Common myeloid progenitor, CD34-positive (primary cell): ENCODE data around the gene C2CD3.
"Not testable (repeated sequence)": the region's sequence is repeated elsewhere in the genome, so short reads cannot be mapped to it uniquely, and the experiment has no call there.

Experiments
- CTCF ChIA-PET: fragments of 350-600 bp; sonication (Branson Sonifier 250); formaldehyde crosslinking; loops from one replicate; lab custom pipeline; 2021; ENCODE audit warnings: antibody characterized with exemption; lab: Charles Lee
- POLR2A ChIA-PET: fragments of 350-600 bp; sonication (Branson Sonifier 250); formaldehyde crosslinking; loops from one replicate; lab custom pipeline; 2021; ENCODE audit warnings: antibody characterized with exemption; lab: Charles Lee
- DNase-seq, 3 donors: peaks; one replicate each; pipeline versions ENCODE4 v3.0.0 to v3.0.0-alpha.2; 2013
- H3K27ac ChIP-seq, 2 experiments: 1 replicate in 1 of 2; 2 replicates in 1 of 2; pipeline ENCODE4 v1.7.0; 2013; ENCODE audit warnings: inconsistent platforms in 2 of 2, low read length in 2 of 2, mild to moderate bottlenecking in 2 of 2, low read depth in 1 of 2, moderate library complexity in 1 of 2; ENCODE audit not compliant: severe bottlenecking in 2 of 2, insufficient read depth in 1 of 2, poor library complexity in 1 of 2
- H3K27me3 ChIP-seq, 5 experiments: replicated peaks in 2 of 5; 1 replicate in 3 of 5; 2 replicates in 2 of 5; pipeline versions ENCODE4 v1.6.1 to v1.7.0; 2013; ENCODE audit warnings: low read length in 4 of 5, mild to moderate bottlenecking in 2 of 5, moderate library complexity in 2 of 5, inconsistent platforms in 1 of 5; ENCODE audit not compliant: insufficient read depth in 5 of 5, control insufficient read depth in 4 of 5
- H3K36me3 ChIP-seq, 4 experiments: 1 replicate in 2 of 4; 2 replicates in 2 of 4; pipeline versions ENCODE4 v1.6.1 to v1.7.0; 2013; ENCODE audit warnings: low read length in 3 of 4, control low read depth in 1 of 4, mild to moderate bottlenecking in 1 of 4; ENCODE audit not compliant: control insufficient read depth in 4 of 4, insufficient read depth in 4 of 4
- H3K4me1 ChIP-seq, 4 experiments: 1 replicate in 3 of 4; 2 replicates in 1 of 4; pipeline versions ENCODE4 v1.6.1 to v1.7.1; 2013; ENCODE audit warnings: low read length in 3 of 4, mild to moderate bottlenecking in 3 of 4, control low read depth in 1 of 4, inconsistent platforms in 1 of 4, moderate library complexity in 1 of 4; ENCODE audit not compliant: control insufficient read depth in 4 of 4, insufficient read depth in 4 of 4; ENCODE audit errors: control extremely low read depth in 1 of 4
- H3K4me3 ChIP-seq, 7 experiments: 1 replicate in 4 of 7; 2 replicates in 3 of 7; pipeline versions ENCODE4 v1.5.1 to v1.7.0; 2013; ENCODE audit warnings: mild to moderate bottlenecking in 7 of 7, low read length in 6 of 7, moderate library complexity in 6 of 7, inconsistent platforms in 2 of 7, low read depth in 2 of 7, control low read depth in 1 of 7; ENCODE audit not compliant: insufficient read depth in 4 of 7, control insufficient read depth in 1 of 7; ENCODE audit errors: extremely low read depth in 1 of 7
- H3K9me3 ChIP-seq, 5 experiments: 1 replicate in 4 of 5; 2 replicates in 1 of 5; pipeline versions ENCODE4 v1.6.1 to v1.7.1; 2013; ENCODE audit warnings: low read length in 4 of 5, mild to moderate bottlenecking in 2 of 5, inconsistent platforms in 1 of 5, low read depth in 1 of 5, moderate library complexity in 1 of 5; ENCODE audit not compliant: control insufficient read depth in 4 of 5, insufficient read depth in 2 of 5; ENCODE audit errors: control extremely low read depth in 1 of 5
- WGBS: methylation state at CpG from one replicate; pipeline ENCODE4 v1.1.5; 2013; ENCODE audit not compliant: insufficient coverage; 5-methylcytosine and 5-hydroxymethylcytosine counted together

Gene C2CD3

GRCh38 chr11:74121804-74122203, 49.0 kb downstream of the C2CD3 start:
- Histone ChIP-seq H3K4me1 (no peaks in the 10 kb centered on the region), H3K27me3 (no peaks in the 10 kb centered on the region), H3K4me3 (no peak overlapping the region), H3K9me3 (no peaks in the 10 kb centered on the region), H3K27ac (no peak overlapping the region), H3K36me3 (peaks cover 6 to 23% (median 14%) of the 10 kb centered on the region in 4 experiments)
- ChIA-PET CTCF (no interaction called here), POLR2A (no interaction called here)
- WGBS, result 91% methylated on average over 5 of the region's 5 CpGs
- DNase-seq, result no peak

DNA sequence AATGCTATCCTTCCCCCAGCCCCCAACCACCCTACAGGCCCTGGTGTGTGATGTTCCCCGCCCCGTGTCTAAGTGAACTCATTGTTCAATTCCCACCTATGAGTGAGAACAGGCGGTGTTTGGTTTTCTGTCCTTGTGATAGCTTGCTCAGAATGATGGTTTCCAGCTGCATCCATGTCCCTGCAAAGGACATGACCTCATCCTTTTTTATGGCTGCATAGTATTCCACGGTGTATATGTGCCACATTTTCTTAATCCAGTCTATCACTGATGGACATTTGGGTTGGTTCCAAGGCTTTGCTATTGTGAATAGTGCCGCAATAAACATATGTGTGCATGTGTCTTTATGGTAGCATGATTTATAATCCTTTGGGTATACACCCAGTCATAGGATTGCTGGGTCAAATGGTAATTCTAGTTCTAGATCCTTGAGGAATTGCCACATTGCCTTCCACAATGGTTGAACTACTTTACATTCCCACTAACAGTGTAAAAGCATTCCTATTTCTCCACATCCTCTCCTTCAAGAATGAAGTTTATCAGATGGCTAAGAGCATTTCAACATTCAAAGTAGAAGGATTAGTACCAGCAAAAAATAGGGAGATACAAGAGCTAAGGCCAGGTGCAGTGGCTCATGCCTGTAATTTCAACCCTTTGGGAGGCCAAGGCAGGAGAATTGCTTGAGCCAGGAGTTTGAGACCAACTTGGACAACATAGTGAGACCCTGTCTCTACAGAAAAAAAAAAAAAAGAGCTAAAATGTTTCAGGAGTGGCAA, 50.4 kb downstream of the C2CD3 start:
- CTCF ChIA-PET, result interaction anchor here (0.9 kb wide), 1 partner anchor 29 kb away, joined by 4 read pairs; no protein-coding TSS in a partner anchor
- 100% methylated on average over 4 of the region's 5 CpGs for WGBS
- H3K4me3 ChIP-seq, H3K4me1 ChIP-seq, H3K27me3 ChIP-seq, POLR2A ChIA-PET, H3K27ac ChIP-seq, H3K9me3 ChIP-seq, DNase-seq: not testable (repeated sequence)
- peaks cover 6 to 32% (median 14%) of the 10 kb centered on the region in 4 experiments for H3K36me3 ChIP-seq

- Histone ChIP-seq H3K27me3 (no peaks in the 10 kb centered on the region), H3K4me3 (no peak overlapping the region), H3K4me1 (no peaks in the 10 kb centered on the region), H3K36me3 (peaks cover 13 to 56% (median 29%) of the 10 kb centered on the region in 4 experiments), H3K9me3 (peaks cover 0 to 6% (median 4%) of the 10 kb centered on the region in 5 experiments), H3K27ac (no peak overlapping the region)
- no CpG with 5 or more reads among the region's 12 CpGs for WGBS
- no peak for DNase-seq
- ChIA-PET POLR2A (no interaction called here), CTCF (no interaction called here)
Observed at GRCh38 chr11:74116719-74117118, 54.1 kb downstream of the C2CD3 start.

GRCh38 chr11:74112877-74113276, 57.9 kb downstream of the C2CD3 start:
- ChIA-PET POLR2A (no interaction called here), CTCF (no interaction called here)
- H3K27ac ChIP-seq, result no peak overlapping the region
- no peak for DNase-seq
- peaks cover 11 to 52% (median 24%) of the 10 kb centered on the region in 4 experiments for H3K36me3 ChIP-seq
- no peaks in the 10 kb centered on the region for H3K4me1 ChIP-seq
- no peak overlapping the region for H3K4me3 ChIP-seq
- no CpG with 5 or more reads among the region's 2 CpGs for WGBS
- no peaks in the 10 kb centered on the region for H3K27me3 ChIP-seq
- peaks cover 0 to 6% (median 4%) of the 10 kb centered on the region in 5 experiments for H3K9me3 ChIP-seq

GRCh38 chr11:74106124-74106523, 64.7 kb downstream of the C2CD3 start:
- H3K36me3 ChIP-seq, result peaks cover 12 to 48% (median 35%) of the 10 kb centered on the region in 4 experiments
- no peak for DNase-seq
- POLR2A ChIA-PET, result no interaction called here

DNA sequence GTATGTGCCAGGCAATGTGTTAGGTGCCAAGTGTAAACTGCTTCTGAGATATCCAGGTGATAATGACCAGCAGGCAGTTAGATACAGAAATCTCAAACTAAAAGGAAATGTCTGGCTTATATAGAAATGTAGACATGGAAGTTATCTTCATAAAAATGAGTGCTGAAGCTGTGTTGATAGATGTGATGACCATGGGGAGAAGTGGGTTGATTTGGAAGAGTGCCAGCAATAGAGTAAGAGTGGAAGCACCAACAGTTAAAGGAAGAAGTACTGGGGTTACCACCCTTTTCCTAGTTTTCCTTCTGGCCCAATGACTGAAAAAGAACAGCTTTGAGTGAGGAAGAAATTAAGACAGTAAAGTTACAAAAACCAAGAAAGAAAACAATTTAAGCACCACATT, 68.5 kb downstream of the C2CD3 start:
- DNase-seq, result no peak
- POLR2A ChIA-PET, result interaction anchor here (0.6 kb wide), 1 partner anchor 120 kb away, joined by 3 read pairs; no protein-coding TSS in a partner anchor
- H3K27ac ChIP-seq, result no peak overlapping the region
- no peaks in the 10 kb centered on the region for H3K9me3 ChIP-seq
- CTCF ChIA-PET, result no interaction called here
- peaks cover 20 to 72% (median 44%) of the 10 kb centered on the region in 4 experiments for H3K36me3 ChIP-seq
- H3K4me3 ChIP-seq, result no peak overlapping the region
- peaks cover 0 to 8% (median 1%) of the 10 kb centered on the region in 4 experiments for H3K4me1 ChIP-seq
- no peaks in the 10 kb centered on the region for H3K27me3 ChIP-seq

More at GRCh38 chr11:74106124-74106523, 64.7 kb downstream of the C2CD3 start:
- WGBS, result 80% methylated on average over 1 of the region's 1 CpG
- Histone ChIP-seq H3K4me3 (no peak overlapping the region), H3K4me1 (peaks cover 0 to 8% (median 0%) of the 10 kb centered on the region in 4 experiments), H3K9me3 (no peaks in the 10 kb centered on the region), H3K27me3 (no peaks in the 10 kb centered on the region), H3K27ac (no peak overlapping the region)
- CTCF ChIA-PET, result no interaction called here

DNA sequence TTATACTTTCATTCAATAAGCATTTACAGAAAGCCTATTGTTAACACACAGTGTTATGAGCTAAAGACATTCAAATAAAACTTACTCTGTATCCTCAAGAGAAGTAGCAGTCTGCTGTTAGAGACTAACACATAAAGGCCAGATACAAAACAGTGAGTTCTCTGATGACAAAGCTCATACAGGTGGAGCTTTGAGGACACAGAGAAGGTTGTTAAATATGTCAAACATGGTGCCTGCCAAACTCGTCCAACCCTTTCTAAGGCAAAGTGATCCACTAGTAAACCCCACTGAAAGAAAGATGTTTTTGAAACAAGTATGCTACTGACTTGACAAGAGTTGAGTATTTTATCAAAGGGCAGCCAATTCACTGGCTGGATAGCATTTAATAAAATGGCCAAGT, 70.1 kb downstream of the C2CD3 start:
- Histone ChIP-seq H3K4me3 (no peak overlapping the region), H3K27ac (no peak overlapping the region), H3K9me3 (no peaks in the 10 kb centered on the region), H3K27me3 (no peaks in the 10 kb centered on the region), H3K4me1 (peaks cover 0 to 8% (median 1%) of the 10 kb centered on the region in 4 experiments), H3K36me3 (peaks cover 16 to 69% (median 45%) of the 10 kb centered on the region in 4 experiments)
- WGBS, result no CpG with 5 or more reads among the region's 1 CpG
- ChIA-PET POLR2A (no interaction called here), CTCF (interaction anchor here (1.4 kb wide), 1 partner anchor 137 kb away, joined by 3 read pairs; no protein-coding TSS in a partner anchor)
- DNase-seq, result no peak
